Stimulated activated CD8-positive, alpha-beta memory T cell treated with anti-CD3 and anti-CD28 coated beads, Interleukin-4, amount 100 ng/mL, for 1 hour (primary cell): ENCODE measurements around the gene MEX3D.
A peak's percentile ranks its signal among the peaks of the same experiment; 100 is the strongest.
"Not testable (repeated sequence)": the region's sequence is repeated elsewhere in the genome, so short reads cannot be mapped to it uniquely, and the experiment has no call there.

Experiments used
- DNase-seq, 2 donors: peaks; one replicate each; pipeline ENCODE4 v3.0.0-alpha.2; 2020; ENCODE audit warnings: low read depth in 2 of 2, low spot score in 1 of 2

MEX3D gene

DNA sequence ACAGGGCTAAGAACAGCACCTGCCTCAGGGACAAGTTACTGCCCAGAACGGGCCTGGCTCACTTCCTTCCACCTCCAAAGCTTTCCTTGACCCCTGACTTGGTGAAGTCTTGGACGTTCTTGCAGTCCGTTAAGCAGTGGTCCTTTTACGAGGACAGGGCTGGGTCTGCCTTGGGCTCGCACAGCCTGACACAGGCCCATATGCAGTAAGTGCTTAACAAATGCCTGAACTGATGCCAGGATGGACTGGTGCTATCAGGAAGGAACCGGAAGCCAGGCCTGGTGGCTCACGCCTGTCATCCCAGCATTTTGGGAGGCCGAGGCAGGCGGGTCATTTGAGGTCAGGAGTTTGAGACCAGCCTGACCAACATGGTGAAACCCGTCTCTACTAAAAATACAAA is 46.1 kb downstream of the MEX3D start:
- no peak for DNase-seq

- no peak for DNase-seq
Observed at GRCh38 chr19:1521636-1522035, 46.5 kb downstream of the MEX3D start.

GRCh38 chr19:1520203-1520780 is 47.8 kb downstream of the MEX3D start:
- DNase-seq = no peak

DNA sequence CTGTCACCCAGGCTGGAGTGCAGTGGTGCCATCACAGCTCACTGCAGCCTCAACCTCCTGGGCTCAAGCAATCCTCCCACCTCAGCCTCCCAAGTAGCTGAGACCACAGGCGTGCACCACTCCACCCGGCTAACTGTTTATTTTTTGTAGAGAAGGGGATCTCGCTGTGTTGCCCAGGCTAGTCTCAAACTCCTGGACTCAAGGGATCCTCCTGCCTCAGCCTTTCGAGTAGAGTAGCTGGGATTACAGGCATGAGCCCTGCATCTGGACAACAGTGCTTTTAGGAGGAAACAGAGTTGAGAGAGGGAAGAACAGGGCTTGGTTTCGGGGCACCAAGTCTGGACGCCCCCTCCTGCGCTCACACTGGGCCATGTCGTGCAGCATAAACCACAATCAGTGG is 48.3 kb downstream of the MEX3D start:
- DNase-seq = not testable (repeated sequence)

- DNase-seq = no peak
Observed at GRCh38 chr19:1518471-1518870, 49.7 kb downstream of the MEX3D start.

GRCh38 chr19:1516395-1516753 is 51.8 kb downstream of the MEX3D start:
- no peak for DNase-seq

DNA sequence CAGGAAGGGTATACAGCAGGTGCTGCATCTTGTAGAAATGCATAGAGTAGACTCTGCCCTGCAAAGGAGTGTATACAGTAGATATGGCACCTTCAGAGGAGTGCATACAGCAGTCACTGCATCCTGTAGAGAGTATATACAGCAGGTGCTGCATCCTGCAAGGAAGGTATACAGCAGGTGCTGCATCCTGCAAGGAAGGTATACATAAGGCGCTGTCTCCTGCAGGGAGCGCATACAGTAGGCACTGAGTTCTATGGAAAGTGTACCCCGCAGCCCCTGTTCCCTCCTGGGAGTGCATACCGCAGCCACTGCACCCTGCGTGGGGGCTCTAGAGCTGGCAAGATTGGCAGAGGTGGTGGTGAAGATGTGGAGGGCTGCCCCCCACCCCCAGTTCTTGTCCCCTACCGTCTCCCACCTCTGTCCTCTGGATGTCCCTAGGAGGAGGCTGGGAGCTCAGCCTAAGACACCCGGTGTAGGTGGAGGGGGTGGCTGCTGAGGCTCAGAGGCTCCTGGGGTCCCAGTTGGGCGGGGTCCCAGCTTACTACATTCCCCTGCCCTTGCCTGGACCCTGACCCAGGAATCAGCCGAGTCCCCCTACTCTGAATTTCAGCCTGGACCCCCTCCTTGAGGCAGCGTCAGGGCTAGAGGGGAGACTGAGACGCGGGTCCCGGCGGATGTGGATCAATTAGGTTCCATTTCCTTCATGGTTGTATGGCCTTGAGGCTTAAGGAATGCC is 53.0 kb downstream of the MEX3D start:
- DNase-seq = no peak

GRCh38 chr19:1514295-1514661 is 53.8 kb downstream of the MEX3D start:
- DNase-seq = no peak

- peak in 1 of 2 donors; percentile 42 for DNase-seq
Observed at GRCh38 chr19:1513499-1514294, 54.4 kb downstream of the MEX3D start.

GRCh38 chr19:1512671-1513498 is 55.2 kb downstream of the MEX3D start, which contains the start of gene ADAMTSL5:
Gene ADAMTSL5, minus strand, starts transcription at chr19:1513019. Its CDS starts 2,076 bp downstream, at chr19:1510943.
- DNase-seq = peak in 1 of 2 donors; percentile 16

DNA sequence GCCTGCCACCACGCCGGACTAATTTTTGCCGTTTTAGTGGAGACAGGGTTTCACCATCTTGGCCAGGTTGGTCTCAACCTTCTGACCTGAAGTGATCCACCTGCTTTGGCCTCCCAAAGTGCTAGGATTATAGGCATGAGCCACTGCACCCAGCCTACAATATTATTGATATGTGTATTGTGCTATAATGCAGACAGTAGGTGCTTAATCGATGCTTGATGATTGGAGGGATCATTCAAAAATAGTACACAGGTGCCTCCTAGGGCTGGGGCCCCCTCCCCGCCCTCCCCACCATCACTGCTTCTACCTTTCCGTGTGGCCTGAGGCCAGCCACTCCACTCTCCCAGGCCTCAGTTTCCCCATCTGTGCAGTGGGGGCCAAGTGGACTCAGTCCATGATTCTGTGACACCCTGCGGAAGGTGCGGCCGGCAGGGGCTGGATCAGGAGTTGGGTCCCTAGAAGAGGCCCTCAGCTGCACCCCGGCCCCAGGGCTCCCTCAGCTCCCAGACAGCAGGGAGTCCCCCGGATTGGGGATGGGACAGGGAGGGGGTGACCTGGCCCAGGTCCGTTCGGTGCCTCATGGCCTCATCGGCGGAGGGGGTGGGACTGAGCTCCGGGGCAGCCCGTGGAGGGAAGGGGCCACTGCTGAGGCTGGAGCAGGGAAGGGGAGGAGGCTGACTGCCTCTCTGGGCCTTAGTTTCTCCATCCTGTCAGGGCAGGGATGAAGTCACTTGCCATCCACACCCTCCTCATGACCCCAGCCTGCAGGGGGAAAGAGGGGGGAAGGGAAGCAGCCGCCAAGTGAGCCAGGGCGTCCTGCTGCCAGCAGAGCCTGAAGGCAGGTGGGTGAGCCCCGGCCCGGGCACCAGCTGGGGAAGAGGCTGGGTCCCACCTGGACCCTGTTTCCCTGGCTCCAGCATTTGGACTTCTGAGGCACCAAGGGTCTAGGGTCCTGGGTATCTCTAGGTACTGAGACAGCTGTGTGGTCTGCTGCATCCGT is 56.5 kb downstream of the MEX3D start:
- no peak for DNase-seq

- no peak for DNase-seq
Observed at GRCh38 chr19:1510807-1511206, 57.3 kb downstream of the MEX3D start.

DNA sequence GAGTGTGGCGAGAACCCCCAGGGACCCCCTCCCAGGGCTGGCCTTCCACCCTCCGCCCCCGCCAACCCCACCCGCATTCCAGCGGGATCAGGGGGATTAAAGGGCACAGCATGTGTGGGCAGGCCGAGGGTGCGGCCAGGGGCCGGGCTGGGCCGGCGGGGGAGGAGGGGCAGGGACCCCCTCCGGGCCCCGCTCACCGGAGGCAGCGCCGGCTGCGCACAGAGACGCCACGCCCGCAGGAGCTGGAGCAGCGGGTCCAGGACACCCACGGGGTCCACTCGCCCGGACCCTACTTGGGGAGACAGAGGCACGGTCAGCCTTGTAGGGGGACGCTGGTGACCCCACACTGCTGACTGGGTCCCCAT is 57.7 kb downstream of the MEX3D start:
- DNase-seq = no peak

- no peak for DNase-seq
Observed at GRCh38 chr19:1509602-1510441, 58.3 kb downstream of the MEX3D start.

- no peak for DNase-seq
Observed at GRCh38 chr19:1508507-1508856, 59.6 kb downstream of the MEX3D start.

DNA sequence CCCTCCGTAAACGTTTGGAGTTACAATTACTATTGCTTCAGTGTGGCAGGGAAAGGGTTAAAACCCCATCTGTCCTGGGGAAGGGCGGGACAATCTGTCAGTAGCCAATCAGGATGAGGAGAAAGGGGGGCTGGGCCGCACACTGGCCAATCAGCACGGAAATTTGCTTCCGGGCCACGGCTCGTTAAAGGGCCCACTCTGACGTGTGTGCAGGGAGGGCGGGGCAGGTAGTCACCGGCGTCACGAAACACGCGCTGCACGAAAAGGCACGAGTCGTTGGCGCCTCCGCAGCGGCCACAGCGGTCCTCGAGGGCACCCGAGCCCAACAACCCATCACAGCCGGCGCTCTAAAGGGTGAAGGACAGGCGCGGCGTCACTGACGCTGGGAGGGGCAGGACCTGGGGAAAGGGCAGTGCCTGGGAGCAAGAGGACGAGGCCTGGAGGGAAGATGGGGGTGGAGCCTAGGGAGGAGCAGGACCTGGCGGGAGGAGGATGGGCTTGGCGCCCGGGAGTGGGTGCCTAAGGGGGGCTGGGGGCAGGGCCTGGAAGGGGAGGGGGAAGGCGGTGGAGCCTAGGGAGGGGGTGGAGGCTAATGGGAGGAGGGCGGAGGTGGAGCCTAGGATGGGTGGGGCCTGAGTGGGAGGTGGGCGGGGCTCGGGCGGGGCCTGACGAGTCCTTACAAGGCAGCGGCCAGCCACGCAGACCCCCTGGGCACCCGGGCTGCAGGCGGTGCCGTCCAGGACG is 60.2 kb downstream of the MEX3D start:
- peak; percentile 66 to 81 for DNase-seq

GRCh38 chr19:1507192-1507660 is 60.9 kb downstream of the MEX3D start:
- no peak for DNase-seq
